Stimulated activated CD4-positive, alpha-beta T cell treated with anti-CD3 and anti-CD28 coated beads, Interleukin-4, amount 100 ng/mL, for 4 hours (primary cell): ENCODE data around the gene TSPAN31.

Source experiments
- DNase-seq, 2 experiments: peaks; one replicate each; pipeline ENCODE4 v3.0.0-alpha.2; 2020

TSPAN31 gene

DNA sequence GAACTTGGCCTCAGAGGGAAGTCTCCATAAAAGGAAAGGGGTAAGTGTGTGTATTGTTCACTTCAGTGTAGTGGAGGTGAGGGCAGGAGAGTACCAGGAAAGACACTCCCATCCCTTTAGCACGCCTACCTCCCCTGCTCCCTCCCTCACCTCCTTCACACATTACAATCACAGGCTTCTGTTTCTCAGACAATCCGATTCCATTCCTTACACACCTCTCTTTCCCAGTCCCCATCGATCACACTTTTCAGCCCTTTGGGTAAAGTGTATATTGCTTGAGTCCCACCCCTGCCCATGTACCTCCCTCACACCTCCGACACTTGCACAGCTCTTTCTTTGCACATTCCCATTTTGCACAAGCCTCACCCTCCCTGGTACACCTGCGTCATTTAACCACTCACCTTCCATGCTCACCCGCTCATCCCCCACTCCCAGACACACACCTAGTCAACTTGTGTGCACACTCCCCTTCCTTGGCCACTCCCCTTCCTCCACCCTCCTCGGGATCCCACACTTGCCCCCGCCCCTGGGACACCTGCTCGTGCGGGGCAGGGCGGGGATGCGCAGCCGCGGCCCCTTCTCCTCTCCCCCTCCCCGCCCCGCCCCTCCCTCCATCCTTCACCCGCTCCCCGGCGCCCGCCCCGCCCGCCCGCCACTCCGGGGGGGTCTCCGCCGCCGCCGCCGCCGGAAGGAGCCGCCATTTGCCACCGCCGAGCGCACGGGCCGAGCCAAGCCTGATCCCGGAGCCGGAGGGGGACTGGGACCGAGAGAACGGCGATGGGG is 9.8 kb downstream of the TSPAN31 start, which contains the start of gene MARCHF9:
MARCHF9 (plus strand) TSS at position 693 of the 783 bp plus-strand sequence. CDS start 426 bp downstream, outside the sequence.
- DNase-seq: peak; percentile 81 to 87

DNA sequence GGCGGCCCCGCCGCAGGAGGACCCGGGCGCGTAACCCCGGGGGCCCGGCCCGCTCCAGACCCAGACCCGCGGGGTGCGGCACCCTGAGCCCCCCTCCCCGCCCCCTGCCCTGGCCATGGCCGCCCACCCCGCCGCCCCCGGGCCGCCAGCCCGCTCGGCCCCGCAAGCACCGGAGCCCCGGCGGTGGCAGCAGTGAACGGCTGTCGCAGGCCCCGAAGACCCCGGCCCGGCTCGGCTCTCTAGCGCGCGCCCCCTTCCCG is 10.3 kb downstream of the TSPAN31 start:
- no peak for DNase-seq

DNA sequence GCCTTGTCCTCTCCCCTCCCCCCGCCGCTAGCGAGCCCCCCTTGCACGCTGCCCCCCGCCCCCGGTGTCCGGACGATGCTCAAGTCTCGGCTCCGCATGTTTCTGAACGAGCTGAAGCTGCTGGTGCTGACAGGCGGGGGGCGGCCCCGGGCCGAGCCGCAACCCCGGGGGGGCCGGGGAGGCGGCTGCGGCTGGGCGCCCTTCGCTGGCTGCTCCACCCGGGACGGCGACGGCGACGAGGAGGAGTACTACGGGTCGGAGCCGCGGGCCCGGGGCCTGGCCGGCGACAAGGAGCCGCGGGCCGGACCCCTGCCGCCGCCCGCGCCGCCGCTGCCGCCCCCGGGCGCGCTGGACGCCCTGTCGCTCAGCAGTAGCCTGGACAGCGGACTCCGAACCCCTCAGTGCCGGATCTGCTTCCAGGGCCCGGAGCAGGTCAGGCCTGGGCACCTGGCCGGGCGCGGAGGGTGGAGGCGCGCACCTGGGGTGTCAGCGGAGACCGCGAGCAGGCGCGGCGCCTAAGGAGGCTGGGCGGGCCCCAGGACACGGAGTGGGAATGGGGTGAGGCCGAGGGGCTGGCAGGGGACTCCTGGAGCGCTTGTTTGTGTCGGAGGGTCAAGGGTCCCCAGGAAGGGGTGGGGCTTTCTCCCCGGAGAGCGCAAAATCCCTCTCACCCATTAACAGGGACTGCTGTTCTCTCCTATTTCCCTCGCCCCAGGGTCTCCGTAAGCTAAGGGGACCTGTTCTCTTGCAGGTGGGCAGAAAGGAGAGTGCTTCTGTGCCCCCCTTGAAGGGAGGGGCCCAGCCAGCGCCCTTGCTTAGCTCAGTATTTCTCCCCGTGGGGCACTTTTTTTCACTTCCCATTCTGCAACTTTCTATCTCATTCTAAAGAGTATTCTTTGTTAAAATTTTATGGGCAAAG is 10.9 kb downstream of the TSPAN31 start:
- no peak for DNase-seq

DNA sequence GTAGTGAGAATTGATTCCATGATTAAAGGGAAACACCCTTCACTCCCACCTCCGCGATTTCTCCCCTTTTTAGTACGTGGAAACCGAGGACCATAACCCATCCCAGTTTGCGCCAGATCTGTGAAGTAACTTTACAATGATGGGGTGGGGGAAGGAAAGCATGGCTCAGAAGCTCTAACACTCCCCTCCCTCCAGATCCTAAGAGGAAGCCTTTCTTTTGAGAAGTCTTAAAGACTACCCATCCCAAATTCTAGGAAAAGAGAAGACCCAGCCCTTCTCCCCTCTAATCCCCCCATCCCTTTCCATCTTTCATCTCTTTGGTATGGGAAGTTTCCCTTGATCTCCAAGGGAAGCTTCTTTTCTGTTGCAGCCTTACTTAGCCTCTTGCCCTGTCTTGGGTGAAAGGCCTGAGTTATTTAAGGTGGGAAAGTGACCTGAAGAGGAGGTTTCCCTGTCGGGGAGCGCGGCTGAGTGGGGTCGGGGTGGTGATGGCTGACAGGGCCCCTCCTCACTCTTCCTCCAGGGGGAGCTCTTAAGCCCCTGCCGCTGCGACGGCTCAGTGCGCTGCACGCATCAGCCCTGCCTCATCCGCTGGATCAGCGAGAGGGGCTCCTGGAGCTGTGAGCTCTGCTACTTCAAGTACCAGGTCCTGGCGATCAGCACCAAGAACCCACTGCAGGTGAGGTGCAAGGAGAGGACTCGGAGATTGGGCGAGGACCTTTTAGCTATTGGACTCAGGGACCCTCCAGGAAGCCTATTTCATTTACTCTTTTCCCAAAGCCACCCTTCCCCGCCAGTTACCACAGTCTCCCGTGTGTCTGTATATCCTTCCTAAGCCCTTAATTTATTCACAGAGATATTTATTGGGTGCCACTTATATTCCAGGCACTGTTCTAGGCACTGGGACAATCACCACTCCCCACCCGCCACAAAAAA is 11.8 kb downstream of the TSPAN31 start:
- peak; percentile 65 to 70 for DNase-seq

DNA sequence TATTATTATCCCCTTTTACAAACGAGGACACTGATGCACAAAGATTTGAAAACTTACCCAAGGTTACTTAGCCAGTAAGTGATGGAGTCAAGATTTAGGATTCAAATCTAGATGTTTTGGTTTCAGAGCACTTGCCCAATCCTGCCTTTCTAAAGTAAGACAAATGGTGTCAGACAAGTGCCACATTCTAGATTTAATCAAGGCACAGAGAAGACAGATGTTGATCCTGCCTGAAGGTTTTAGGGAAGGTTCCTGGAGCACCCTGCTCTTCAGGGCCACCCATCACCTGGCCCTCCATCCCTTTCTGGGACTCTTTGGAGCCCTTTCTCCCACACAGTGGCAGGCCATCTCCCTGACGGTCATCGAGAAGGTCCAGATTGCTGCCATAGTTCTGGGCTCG is 12.9 kb downstream of the TSPAN31 start:
- no peak for DNase-seq

DNA sequence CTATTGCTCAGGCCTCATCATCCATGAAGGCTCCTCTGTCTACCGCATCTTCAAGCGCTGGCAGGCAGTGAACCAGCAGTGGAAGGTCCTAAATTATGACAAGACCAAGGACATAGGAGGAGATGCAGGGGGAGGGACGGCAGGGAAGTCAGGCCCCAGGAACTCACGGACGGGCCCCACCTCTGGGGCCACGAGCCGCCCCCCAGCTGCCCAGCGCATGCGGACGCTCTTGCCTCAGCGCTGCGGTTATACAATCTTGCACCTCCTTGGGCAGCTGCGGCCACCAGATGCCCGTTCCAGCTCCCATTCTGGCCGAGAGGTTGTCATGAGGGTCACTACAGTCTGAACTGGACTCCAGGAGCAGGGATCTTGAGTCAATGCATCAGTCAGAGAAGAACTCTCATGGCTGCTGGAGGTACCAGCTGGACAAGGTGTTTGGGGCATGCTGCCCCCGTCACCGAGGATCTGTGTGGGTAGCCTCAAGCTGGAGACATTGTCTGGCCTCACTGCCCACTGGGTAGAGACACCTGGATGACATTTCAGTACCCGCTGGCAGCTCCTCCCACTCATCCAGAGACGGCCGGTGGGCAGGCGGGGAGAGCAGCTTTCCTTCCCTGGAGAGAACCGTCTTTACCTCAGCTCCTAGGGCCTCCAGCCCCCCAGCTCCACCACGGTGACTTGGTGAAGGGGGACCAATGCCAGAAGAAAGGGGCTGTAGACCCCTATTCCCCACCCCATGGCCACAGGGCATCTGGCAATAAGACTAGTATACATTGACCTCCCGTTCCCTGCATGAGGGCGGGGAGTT is 13.9 kb downstream of the TSPAN31 start:
- DNase-seq: no peak

DNA sequence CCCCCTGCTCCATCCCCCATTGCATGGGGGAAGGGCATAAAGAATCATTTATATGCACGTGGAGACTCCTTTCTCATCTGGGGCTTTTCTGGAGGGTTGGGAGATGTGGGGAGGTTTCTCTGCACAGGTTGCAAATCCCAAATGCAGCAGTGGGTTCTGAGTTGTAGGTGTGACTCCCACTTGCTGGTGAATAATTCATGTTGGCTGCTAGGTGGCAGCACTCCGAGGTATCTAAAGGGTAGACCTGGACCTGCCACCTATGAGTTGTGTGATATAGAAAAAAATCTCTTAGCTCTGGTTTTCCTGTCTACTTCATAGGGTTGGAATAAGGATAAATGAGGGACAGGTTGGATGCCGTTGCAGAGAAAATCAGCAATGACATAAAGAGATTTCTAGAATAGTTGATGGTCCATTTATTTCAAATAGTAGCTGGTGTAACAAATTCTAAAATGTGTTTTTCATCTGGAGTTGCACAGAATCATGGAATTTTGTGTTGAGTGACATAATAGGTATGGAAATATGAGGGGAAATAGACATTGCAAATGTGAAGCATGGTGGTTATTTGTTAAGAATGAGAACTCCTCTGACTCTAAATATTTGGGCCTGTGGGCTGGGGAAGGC is 14.6 kb downstream of the TSPAN31 start:
- DNase-seq: peak in 1 of 2 experiments; percentile 45

DNA sequence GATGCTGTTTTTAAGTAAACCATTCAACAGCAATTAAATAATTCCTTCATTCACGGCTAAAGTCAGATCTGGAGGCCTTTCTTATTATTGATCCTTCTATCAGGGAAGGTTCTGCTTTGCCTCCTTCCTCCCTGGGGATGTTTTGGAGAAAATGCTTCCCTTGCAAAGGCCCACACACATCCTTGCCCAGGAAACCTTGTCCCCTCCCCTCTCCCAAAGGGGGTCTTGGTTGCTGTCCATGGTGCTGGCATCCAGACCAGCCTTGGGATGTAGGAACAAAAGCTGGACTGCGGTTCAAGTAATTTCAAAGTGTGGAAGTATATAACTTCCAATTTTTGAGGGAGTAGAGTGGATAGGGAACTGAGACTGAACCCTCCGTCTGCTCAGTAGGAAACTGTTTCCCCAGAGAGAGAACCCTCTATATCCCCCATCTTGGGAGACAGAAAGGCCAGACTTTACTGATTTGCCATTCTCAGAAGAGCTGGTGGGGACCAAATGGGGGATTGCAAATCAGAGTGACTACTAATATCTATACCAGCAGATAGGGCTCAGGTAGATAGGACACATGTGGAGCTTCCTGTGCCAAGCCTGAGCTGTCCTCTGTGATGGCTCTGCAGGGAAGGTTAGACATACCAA is 15.6 kb downstream of the TSPAN31 start:
- no peak for DNase-seq

DNA sequence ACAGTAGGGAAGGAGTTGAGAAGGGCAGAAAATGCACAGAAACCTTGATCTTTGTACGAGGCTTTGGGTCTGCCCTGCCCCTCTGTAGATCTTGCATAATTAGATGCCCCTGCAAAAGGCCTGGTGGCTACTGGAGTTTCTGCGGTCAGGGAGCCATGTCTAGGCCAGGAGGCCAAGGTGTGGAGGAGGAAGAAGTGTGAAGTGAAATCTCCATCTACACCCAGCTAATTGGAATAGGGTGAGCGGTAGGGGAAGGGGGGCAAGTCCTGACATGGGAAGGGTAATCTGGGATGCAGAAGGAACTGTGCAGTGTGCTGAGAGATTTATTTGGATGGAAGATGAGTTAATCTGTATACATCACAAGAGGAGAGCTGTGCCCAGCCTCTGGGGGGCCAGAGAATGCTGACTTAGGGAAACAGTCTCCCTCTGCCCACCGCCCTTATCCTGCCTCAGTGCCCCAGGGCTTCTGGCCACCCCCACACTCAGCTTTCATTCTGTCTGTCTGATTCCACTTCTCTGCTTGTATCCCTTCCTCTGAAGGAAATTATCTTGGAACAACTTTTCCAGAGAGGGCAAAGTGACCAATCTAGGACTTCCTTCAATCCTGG is 16.7 kb downstream of the TSPAN31 start:
- no peak for DNase-seq

DNA sequence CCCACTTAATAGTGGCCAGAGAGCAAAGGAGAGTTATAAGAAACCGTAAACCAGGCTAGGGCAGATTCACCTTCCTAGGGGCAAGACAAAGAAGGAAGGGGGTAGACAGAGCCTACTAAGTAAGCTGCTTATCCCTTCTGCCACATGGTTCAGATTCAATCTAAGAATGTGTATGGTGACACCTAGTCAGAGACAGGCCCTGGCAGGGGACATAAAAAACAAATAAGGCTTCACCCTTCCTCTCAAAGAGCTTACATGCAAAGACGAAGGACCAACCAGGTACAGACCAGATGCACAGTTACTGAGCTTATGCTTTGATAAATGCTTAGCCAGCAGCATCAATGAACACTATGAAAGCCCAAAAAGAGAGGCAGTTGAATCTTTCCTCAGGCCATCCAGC is 17.6 kb downstream of the TSPAN31 start:
- DNase-seq: no peak

DNA sequence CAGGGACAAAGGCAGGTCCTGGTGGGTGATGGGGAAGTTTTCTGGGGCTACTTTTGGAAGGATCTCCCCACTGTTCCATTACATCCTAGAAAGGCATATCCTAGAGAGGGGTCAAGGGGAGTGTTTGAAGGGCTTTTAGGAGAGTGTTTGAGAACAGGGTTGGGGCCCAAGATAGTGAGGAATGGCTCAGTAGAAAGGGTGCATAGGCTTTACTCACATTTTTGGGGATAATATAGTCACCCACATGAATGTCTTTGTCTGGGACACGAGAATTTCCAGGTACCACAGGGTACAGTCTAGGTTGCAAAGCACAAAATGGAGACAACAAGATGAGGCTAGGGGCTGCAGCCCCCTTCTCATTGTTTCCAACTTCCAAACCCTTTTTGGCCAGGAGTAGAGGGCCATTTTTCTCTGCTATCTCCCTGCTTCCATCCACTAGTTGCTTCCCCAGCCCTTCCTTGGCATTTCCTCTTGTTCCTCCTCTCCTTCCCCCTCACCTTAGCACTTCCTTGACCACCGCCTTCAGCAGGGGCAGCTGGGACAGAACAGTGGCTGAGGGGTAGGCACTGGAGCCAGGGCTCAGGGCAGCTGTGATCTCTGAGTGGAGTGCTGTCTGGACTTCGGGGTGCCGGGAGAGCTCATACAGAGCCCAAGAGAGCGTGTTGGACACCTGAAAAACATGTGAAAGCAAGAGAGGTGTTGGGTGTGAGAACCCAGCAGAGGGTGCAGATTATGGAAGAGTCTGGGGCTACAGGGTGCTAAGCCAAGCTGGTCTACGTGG is 19.2 kb downstream of the TSPAN31 start:
- no peak for DNase-seq

DNA sequence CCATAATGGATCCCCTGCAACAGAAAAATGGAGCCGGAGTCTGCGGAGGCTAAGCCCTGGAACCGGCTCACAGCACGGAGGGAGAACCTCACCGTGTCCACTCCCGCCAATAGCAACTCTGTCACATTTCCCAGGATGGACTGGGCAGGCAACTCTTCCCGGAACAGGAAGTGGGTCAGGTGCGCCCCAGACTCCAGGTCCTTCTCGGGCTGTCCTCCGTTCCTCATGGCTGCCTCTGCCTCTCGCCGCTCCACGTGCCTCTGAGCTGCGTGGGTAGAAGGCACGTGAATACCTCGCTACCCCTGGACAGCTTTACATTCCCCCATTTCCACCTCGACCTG is 19.8 kb downstream of the TSPAN31 start:
- DNase-seq: peak in 1 of 2 experiments; percentile 42

DNA sequence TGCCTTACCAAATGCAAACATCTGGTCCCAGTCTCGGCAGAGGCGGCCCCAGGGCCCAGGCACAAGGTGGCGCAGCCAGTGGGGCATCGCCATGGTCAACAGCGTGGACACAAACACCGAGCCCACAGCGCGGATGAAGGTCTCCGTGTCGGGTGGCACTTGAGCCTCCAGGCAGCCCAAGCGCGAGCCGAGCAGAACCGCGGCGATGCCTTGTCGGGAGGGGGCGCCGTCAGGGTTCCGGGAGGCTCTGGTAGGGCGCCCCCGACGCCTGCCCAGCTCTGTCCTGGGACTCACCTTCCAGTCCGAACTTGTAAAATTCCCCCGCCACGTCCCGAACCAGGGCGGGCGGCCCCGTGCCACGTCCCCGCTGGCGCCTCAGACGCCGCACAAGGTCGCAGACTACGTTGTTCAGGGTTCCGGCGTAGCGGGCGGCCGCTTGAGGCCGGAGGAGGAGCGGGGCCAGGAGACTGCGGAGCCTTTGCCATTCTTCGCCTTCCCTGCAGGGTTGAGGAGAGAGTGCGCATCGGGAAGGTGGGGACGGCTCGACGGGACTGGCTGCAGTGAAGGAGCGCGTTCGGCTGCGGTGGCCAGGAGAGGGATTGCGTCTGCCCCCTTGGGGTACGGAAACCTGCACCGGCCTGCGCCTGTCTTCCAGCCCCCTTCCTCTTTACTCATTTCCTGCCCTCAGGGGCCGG is 20.3 kb downstream of the TSPAN31 start:
- DNase-seq: peak; percentile 51 to 64

DNA sequence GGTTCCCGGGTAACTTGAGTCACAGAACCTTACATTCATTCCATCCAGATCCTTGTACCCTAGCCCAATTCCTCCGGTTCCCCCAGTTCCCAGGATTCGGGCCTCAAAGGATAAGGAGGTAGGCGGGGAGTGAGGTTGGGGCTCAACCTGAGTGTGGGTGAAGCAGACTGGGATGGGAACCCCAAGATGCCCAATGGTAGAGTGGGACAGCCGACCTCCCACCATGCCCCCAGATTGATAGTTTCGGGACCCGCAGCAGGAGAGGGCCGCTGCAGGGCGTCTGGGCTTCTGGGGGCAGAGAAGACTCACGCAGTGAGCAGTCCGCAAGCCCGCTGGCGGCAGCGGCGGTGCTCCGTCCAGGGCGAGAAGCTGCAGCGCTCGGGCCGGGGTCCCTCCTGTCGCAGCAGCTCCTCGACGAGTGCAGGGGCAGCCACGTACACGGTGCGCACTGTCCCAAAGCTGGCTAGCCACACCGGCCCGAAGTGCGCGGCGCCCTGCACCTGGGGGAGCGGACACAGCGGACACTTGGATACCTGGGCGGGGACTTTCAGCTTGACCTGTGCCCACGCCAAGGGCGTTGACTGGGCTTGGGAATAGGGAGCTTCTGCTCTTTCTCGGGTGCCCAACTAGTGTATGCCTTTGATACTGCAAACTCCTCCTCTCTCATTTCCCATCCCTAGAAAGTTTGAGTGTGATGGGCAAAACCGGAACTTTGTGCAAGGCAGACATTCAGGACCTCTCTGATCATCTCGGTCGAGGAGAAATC is 21.0 kb downstream of the TSPAN31 start:
- DNase-seq: no peak

DNA sequence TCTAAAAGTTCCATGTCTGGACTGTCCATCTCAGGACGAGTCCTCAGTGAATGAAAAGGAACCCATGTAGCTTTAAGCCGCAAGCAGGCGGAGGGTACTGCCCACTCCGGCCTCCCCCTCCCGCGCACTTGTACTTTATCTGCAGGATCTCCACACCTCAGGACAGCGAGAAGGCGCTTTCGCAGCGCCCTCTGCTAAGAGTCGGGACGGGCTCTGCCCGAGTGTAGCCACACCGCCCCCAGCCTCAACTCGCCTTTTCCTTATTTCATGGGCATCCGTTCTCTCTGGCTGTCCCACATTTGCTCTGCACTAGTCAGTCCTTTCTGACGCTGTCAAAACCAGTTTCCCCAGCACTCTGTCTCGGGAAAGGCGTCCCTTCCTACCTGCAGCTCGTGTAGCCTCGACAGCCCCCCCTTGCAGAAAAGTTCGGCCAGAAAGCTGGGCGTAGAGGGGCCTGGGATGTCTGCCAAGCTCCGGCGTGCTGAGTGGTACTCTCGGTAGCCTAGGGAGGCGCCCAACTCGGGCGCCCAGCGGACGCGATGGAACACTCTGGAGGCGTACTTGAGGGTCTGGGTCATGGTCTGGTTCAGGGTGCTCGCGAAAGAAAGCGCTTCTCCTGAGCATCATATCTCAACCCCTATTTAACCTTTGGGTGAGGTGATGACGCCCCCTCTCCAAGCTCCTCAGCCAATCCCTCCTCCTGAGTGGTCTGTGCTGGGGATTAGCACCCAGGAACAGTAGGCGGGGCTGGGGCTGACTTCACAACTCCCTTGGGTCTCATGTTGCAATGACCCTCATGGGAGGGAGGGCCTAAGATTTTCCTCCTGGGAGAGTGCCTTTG is 21.8 kb downstream of the TSPAN31 start, which contains the start of gene CYP27B1:
CYP27B1 (minus strand) TSS at position 615 of the 841 bp plus-strand sequence; CDS start at position 578, 37 bp downstream.
- DNase-seq: no peak

DNA sequence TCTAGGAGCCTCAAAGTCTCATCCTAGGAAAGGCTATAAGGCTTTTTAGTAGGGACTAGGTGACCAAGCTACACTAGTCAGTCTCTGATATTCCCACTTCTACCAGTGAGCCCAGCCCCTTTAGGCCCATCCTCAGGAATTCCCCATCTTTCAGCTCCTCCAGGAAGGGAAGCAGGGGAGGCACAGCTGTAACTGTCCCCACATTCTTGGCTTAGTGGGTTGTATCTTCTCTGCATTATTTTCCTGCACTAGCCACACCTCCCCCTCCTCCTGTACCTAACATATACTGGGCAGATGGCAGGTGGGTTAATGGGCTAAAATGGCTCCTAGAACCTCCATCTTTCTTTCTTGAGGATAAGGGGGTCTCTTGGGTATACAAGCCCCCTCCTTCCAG is 22.5 kb downstream of the TSPAN31 start:
- DNase-seq: no peak

DNA sequence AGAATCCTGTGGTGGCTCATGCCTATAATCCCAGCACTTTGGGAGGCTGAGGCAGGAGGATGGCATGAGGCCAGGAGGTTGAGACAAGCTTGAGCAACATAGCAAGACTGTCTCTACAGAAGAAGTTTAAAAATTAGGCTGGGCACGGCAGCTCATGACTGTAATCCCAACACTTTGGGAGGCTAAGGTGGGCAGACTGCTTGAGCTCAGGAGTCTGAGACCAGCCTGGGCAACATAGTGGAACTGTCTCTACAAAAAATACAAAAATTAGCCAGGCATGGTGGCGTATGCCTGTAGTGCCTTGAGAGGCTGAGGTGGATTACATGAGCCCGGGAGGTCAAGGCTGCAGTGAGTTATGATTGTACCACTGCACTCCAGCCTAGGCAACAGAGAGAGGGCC is 23.0 kb downstream of the TSPAN31 start:
- DNase-seq: no peak
